ENCODE data around the gene FBLN7.

FBLN7 gene

DNA sequence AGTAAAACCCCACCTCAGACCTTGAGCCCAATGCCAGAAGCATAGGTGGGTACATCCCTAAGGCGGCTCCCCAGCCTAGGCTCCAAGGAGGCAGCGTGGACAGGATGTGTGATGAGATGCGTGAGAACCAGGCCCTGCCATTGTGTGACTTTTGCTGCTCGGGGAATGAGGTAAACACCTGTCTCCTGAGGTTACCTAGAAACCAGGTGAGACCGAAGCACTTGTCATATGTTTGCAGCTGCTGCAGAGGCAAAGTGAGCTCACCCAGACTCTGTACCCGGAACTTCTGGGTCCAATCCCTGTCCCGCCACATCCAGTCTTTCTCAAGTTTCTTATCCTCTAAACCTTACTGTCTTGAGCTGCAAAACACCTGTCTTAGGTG is 3.4 kb downstream of the FBLN7 start:
- DNase-seq: no peak

DNA sequence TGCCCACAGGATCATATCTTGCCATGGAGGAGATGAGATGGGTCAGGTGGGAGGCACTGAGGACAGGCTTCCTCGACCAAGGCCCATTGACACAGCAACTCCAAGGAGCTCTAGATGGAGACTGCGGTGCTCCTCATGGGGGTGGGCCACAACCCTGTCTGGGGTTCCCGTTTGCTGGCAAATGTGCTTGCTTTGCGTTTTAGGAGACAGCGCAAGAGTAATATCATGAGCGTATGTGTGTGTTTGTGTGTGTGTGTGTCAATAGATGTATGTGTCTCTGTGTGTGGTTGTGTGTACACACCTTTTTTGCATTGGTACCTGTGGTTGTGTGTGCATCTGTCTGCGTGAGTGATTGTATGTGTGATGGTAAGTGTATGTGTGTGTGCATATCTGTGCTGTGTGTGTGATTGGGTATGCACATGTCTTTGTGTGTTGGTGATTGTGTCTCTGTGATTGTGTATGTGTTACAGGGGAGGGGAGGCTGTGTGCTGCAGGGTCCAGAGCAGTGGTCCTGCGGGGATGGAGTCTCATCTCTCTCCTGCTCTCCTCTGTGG is 4.4 kb downstream of the FBLN7 start:
- DNase-seq: no peak

DNA sequence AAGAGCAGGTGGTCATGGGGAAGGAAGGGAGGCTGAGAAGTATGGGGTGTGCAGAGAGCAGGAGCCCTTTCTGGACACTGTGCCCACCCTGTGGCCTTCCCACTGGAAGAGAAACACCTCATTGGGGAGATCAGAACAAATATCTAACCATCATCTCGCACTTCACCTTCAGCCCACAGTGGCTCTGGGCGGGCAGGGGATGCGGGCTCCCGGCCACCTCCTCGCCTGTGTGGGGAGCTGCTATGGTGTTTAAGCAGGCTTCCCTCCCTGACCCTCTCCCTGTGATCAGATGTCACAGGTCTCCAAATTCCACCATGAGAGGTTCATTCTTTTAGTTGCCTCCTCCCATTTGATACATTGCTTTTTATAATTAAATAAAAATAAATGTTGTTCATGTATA is 5.0 kb downstream of the FBLN7 start:
- DNase-seq: no peak

DNA sequence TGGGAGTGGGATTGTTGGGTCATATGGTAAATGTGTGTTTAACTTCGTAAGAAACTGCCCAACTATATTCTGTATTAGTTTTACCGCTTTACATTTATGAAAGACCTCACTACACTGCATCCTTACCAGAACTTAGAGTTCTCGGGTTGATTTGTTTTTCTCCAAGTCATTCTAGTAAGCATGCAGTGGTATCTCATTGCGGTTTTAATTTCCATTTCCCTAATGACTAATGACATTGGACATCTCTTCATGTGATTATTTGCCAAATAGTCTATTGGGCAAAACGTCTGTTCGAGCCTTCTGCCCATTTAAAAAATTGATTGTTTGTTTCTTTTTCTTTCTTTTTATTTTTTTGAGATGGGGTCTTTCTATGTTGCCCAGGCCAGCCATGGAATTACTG is 6.8 kb downstream of the FBLN7 start:
- DNase-seq: no peak

DNA sequence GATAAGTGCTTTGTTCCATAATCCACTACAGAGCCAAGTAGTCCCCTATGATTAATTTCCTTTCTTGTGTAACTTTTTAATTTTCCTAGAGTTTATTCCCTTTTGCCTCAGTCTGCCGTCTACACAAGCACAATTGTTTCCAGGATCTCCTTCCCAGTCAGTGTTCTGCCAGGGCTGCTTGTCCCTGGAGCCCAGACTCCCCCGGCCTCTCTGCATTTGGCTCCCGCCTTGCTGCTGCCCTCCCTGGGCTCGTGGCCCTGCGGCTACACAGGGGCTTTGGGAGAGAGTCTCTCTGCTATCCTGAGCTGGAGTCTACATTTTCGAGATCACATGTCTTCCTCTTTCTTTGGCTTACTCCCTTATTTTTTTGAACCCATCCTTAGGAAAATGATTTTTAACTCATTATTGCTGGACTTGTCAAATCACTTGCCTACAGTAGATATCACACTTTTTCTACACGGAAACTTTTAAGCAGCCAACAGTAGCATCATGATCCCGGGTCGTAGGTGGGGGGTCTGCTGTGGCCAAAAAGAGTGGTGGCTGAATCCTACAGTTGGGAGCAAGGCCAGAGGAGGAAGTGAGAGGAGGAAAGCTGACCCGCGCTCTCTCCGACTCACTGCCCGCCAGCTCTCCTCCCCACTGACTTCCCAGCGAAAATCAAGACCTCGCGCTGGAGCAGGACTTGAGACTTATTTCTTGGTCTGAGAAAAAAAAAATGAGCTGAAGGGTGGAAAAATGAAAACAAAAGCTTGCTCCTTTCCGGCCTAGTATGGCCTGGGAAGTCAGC is 9.4 kb downstream of the FBLN7 start:
- peak; percentile 72 for DNase-seq

DNA sequence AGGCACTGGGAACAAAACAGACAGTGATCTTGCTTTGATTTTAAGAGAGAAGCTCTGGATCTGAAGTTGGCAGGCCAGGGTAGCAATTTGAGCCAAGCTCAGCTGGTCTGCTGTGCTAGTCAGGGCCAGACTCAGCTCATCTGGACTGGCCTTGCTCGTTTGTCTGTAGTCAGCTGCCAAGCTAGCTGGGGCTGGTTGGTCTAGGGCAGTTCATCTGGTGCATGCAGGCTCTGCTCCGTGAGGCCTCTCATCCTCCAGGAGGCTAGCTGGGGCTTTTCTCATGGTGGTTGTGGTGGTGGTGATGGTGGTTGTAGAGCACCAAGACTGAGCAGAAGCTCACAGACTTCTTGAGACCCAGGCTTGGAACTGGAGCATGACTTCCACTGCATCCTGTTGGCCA is 10.3 kb downstream of the FBLN7 start:
- DNase-seq: no peak

DNA sequence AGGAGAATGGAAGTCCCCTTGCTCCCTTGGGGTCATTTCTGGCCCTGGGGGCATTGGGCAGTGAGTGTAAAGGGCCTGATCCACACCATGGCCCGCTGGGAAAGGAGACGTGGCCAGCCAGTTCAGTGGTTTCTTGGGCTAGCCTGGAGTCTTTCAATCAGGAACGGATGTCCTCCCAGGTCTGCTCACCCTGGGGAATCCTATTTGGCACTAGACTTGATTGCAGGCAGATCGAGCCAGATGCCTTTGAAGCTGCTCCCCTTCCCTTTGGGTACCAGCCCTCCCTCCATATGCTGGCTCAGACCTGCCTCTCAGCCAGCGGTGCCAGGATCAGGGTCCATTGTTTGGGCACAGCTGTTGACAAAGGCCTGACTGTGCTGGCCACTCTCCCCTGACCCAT is 11.0 kb downstream of the FBLN7 start:
- no peak for DNase-seq

DNA sequence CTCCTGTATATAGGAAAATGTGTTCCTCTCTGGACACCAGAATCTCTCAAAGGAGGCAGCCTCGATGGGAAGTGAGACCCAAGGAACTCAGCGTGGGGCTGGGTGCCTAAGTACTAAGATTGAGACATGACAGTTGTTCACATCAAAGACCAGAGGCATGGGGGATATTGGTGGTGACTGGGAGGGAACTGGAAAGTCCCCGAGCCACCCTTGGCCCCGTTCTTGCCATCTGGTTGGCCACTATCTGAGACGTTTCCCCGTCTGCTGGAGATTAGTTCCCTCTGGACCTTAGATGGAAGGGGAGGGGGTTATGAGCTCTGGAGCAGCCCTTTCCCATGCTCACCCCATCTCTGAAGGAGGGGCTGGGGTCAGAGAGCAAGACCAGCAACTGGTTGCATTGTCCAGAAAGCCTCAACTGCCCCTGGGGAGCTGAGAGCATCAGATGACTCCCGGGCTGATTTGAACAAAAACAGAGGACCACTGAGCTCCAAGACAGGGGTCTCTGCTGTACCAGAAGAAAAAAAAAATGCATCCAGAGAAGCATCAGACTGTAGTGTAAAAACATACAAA is 11.8 kb downstream of the FBLN7 start:
- DNase-seq: no peak

DNA sequence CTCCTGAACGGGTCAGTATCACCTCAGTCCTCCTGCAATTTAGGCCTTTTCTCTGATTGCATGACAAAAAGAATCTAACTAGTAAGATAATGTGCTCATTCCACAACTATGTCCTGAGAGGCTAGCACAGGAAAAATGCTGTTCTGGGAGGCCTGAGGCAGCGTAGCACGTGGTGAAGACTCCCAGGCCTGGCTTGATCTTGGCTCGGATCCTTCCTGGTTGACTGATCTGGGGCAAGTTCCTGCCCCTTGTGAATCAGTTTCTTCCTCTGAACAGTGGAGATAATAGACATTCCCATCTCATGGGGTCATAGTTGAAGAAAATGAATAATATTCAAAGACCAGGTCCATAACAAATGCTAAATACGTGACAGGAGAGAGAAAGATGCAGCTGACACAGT is 12.3 kb downstream of the FBLN7 start:
- no peak for DNase-seq

DNA sequence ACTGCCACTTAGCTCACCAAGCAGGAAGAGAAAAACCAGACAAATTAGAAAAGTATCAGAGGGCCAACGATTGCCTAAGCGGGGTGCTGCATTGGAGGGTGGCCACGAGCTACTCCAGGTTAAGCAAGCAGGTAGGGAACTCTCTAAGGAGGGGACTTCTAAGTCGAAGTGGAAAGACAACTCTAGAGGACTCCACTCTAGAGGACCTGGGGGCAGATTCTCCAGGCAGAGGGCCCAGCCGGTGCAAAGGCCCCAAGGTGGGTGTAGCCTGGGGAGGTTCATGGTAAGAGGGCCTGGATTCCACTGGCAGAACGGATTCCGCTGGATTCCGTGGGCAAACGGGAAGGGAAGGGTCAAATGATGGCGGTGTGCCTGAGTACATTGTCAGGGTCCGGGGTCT is 12.7 kb downstream of the FBLN7 start:
- DNase-seq: no peak

DNA sequence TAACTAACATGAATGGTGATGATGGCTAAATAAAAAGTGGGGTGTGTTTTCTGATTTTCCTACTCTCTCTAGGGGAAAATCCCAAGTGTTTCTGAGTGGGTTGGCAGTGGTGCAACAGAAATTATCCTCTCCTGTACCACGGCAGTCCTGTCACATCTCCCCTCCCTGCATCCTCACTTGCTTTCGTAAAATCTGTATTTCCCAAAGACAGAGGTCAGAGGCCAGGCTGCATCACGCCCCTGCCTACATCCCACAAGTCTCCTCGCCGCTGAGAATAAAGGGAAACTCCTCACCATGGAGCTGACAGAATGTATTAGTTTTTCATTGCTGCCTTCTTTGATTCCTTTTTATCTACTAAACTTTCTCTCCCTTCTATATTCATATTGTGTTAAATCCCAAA is 13.1 kb downstream of the FBLN7 start:
- no peak for DNase-seq

DNA sequence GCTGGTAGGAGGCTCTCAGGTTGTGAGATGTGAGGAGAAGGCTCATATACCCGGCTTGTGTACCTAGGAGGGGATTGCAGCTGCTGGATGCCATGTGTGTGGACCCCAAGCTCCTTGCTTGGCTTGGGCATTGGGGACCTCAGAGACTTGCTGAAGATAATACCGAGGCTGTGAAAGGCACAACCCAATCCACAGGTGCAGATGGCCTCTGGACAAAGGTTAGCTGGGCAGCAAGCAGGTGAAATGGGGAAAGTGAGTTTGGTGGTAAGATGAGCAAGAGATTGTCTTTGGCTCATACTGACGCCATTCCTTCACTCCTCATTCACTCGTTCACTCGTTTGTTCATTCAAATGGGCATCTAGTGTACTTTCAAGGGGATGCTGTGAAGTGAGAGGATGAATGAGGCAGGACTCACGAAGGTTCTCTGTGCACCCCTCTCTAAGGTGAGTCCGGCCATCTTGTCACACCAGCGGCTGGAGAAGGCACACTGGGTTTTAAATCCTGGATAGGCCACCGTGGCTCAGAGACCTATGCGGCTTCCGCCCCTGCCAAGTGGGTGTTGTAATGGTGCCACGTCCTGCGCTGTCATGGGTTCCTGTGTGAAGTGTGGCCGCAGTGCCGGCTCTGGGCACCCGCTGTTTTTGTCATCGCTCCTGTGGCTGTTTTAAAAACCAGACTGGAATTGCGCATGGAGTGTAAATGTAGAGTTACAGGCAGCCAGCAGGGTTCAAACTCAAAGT is 13.7 kb downstream of the FBLN7 start:
- DNase-seq: no peak

DNA sequence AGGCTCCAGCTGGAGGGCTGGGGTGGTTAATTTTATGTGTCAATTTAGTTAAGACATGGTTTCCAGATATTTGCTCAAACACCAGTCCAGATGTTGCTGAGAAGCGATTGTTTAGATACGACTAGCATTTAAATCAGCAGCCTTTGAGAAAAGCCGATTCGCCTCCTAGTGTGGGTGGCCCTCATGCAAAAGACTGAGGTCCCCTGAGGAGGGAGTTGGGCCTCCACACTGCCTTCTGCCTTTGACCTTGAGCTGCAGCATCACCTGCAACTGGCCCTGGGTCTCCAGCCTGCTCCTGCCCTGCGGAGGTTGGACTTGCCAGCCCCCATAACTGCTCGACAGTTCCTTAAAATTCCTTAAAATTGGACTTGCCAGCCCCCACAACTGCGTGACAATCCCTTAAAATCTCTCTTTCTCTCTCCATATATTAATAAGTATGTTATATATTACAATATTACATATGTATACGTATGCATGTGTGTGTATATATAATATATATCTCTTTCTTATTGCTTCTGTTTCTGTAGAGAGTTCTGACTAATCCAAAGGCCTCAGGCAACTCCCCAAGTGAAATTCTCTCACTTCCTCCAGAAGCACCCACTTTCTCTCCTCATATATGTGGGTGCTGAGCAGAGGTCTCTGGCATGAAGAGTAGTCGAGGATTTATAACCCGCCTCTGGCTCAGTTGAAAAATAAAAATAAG is 14.4 kb downstream of the FBLN7 start:
- no peak for DNase-seq

DNA sequence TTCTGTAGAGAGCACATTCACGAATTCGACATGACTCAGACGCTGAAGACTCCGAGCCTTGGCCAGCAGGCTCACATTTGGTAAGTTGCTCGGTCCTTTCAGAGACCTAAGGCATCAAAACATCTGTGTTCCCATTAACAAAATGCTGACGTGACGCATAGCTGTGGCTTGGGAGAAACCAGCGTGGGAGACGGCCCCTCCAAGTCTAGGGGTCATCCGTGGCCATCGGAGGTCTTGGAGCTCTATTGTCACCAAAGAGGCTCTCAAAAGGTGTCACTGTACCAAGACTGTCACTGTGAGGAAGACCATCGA is 14.9 kb downstream of the FBLN7 start:
- no peak for DNase-seq

DNA sequence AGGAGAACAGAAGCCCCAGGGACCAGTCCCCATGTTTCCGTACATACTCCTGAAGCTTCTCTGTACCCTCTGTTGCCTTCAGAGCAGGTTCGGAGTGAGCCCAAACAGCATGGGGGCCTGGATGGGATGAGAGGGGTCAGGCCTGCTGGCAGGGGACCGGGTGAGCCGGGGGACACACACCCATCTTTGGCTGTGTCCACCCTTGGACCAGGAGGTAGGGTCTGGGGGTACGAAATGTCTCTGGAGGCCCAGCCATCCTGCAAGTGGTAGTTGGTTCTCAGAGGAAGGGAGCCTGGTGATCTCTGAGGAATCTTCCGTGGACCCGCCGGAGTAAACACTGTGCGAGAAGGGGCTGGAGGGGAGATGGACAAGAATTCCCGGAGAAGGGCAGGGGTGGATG is 15.3 kb downstream of the FBLN7 start:
- no peak for DNase-seq

DNA sequence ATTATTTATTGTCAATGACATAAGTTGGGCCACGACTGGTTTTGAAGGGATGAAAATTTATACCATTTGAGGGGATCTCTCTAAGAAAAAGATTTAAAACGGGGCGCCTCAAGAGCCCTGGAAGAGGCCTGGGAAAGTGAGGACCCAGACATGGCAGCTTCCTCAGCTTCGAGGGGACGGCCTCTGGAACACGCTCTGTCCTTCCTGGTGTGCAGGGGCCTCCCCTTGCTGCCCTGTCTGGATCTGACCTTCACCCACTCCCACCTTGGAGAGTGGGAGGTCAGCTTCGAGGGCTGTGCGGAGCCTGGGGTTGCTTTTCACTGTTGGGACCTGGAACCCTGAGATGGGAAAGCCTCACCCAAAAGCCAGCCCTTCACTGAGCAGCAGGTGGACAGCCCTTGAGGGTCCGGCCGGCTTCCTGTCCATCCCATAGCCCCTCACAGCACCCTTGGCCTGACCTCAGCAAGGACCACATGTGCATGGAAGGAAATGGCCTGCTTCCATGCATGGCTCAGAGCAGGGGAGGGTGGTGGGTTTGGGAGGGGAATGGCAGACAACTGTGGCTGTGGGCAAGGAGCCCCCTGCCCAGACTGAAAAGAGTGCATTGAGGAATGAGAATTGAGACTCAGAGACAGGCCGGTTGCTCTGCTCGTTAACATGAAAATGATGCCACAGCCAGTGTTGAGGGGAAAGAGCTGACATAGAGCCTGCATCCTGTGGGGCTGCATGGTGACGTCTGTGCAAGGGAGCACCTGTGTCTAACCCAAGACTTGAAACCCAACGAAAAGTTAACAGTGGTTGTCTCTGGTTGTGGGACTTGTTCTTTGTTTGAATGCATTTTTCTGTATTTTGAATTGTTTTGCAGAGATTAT is 16.3 kb downstream of the FBLN7 start:
- no peak for DNase-seq

DNA sequence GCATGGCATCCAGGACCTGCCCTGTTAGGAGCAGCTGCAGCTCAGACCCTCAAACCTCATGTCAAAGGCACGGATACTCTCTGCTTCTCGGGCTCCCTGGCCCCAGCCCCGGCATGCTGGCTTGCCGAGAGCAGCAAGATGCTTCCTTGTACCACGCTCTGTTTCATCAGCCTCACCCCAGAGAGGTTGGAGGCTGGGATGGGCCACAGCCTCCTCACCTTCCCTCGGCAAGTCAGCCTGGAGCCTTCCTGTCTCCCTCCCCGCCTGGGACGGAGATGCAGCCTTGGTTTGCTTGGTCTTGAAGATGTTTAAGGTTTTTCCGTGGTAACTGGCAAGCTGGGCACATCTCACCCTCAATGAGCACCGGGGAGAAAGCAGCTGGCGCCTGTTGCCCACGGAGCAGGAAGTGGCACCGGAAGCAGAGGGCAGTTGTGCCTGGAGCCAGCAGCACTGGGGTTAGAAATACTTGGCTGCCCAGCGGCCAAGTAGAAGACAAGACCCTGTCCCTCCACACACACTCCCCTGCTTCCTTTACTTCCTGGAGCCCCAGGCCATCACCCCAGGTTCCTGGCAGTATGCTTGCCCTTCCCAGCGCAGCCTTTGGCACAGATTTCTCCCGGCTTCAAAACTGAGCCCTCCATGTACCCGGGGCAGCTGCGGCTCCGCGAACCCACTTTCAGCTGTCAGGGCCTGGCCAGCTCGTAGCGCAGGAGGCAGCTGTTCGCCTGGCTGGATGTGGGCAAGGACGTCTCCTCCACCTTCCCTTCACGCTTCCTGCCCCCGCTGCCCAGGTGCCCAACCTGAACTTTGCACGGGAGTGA is 17.4 kb downstream of the FBLN7 start:
- DNase-seq: no peak

DNA sequence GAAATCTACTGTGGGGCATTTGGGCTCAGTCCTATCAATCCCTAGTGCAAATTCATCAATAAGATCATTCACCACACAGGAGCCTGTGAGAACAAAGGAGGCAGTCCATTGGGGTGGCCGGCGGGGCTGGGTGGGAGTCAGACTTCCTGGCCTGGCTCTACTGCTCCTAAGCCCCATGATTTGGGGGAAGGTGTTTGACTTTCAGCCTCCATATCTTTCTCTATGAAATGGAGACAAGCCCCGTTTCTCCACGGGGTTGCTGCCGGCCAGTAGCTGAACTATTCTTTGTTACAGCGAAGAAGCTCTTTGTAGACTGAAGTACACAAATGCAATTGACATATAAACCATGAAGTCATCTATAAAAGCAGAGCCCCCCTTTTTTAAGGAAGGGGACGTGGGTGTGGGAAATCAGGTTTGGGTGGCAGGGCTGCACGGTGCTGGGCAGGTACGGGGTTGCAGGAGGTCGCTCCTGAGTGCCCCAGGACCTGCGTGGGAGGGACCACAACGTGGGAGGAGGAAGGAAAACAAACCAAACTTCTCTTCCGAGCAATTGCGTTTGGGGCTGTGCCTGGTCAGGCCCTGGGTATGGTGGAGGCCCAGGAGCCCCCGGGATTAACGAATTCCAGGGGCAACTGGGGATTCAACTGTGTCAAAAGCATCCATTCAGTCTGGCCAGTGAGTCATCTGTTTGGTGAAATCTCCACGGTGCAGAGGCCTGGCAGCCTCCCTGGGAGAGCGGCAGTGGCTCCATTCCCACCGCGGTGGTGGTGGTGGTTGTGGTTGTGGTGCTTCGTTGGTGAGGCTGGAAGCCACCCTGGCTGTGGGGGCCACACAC is 18.2 kb downstream of the FBLN7 start:
- no peak for DNase-seq

DNA sequence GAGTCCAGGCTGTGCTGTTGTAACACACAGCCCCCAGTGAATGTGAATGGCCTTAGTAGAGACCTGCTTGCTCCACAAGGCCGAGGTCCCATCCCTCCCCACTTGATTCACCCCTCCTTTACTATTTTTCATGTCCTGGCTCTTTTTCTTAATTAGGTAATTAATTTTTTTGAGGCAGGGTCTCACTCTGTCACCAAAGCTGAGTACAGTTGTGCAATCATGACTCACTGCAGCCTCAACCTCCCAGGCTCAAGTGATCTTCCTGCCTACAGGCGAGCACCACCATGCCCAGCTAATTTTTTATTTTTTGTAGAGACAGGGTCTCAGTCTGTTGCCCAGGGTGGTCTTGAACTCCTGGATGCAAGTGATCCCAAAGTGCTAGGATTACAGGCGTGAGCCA is 19.3 kb downstream of the FBLN7 start:
- no peak for DNase-seq

DNA sequence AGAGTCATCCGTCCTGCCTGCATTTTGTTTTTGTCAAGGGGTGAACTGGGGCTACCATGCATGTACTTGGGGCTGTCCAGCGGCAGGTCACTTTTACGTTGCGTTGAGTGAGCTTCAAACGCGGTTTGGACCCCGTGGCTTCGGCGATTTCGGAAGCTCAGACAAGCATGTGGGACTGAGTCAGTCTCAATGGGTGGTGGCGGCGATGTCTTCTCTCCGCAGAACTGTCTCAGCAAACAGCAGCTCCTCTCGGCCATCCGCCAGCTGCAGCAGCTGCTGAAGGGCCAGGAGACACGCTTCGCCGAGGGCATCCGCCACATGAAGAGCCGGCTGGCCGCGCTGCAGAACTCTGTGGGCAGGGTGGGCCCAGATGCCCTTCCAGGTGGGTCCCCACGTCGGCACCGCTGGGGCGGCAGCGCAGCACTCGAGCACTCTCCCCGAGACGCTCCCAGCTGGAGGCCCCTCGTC is 21.3 kb downstream of the FBLN7 start:
- no peak for DNase-seq

Measured in left hindlimb (tissue), 1 donor.